ENCODE results near the gene FAF1.

DNA sequence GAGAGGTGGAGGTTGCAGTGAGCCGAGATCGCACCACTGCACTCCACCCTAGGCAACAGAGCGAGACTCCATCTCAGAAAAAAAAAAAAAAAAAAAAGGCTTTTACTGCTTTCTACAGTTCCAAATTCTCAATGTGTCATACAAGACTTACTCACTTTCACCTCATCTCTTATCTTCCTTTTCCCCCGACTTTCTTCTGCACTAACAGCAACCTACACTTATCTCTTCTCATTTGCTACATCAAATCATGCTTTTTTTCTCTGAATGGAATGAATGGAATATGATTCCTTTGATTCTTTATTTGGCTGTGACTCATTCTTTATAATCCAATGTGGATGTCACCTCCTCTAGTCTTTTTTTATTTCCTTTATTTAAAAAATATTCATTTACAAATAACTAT, 368.5 kb downstream of the FAF1 start:
- TF ChIP-seq GATA2 (IDR thresholded peaks at IDR 0.05; ENCODE audit: low read depth, low read length) (no peak), GATA3 (IDR thresholded peaks at IDR 0.05; ENCODE audit: low read depth, low read length) (no peak)

Data from SH-SY5Y (cell line).